Astrocyte (in vitro differentiated cells and primary cell): ENCODE data around the gene BMP6. TPM values are rescaled to one million over a fixed set of nuclear protein-coding genes. Genes with fewer than 3 reads are reported as not detected.

Source experiments
- DNase-seq: peaks from one replicate; pipeline ENCODE4 v3.0.0-alpha.2; 2010; ENCODE audit warnings: low read depth
- FAIRE-seq: peaks from 2 replicates; lab custom pipeline; 2011; peaks lifted over from hg19 to GRCh38; lab: Jason Lieb, UNC
- H2AFZ ChIP-seq: 2 replicates; pipeline ENCODE4 v1.6.0; 2012; ENCODE audit warnings: low read depth, low read length, inconsistent platforms
- H3K27ac ChIP-seq: 2 replicates; pipeline ENCODE4 v1.5.1; 2011; ENCODE audit warnings: low read depth, low read length, inconsistent platforms
- H3K27me3 ChIP-seq: 2 replicates; pipeline ENCODE4 v1.6.0; 2011; ENCODE audit warnings: low read length, inconsistent platforms; ENCODE audit not compliant: insufficient read depth
- H3K36me3 ChIP-seq: 2 replicates; pipeline ENCODE4 v1.5.1; 2011; ENCODE audit warnings: low read length, inconsistent platforms; ENCODE audit not compliant: insufficient read depth
- H3K4me1 ChIP-seq: 2 replicates; pipeline ENCODE4 v1.5.1; 2011; ENCODE audit warnings: low read length, inconsistent platforms; ENCODE audit not compliant: insufficient read depth
- H3K4me2 ChIP-seq: 2 replicates; pipeline ENCODE4 v1.6.0; 2012; ENCODE audit warnings: low read length, inconsistent platforms
- H3K4me3 ChIP-seq: 2 replicates; pipeline ENCODE4 v1.5.1; 2011; ENCODE audit warnings: low read depth, mild to moderate bottlenecking, low read length, inconsistent platforms; ENCODE audit not compliant: insufficient read depth
- H3K79me2 ChIP-seq: 2 replicates; pipeline ENCODE4 v1.6.0; 2012; ENCODE audit warnings: mild to moderate bottlenecking, low read length, inconsistent platforms; ENCODE audit not compliant: insufficient read depth
- H3K9ac ChIP-seq: 2 replicates; pipeline ENCODE4 v1.6.0; 2012; ENCODE audit warnings: mild to moderate bottlenecking, low read length, inconsistent platforms
- H3K9me3 ChIP-seq: 2 replicates; pipeline ENCODE4 v1.5.1; 2012; ENCODE audit warnings: low read depth, mild to moderate bottlenecking, low read length, inconsistent platforms; ENCODE audit not compliant: insufficient read depth
- H4K20me1 ChIP-seq: 2 replicates; pipeline ENCODE4 v1.6.0; 2012; ENCODE audit warnings: low read length, inconsistent platforms; ENCODE audit not compliant: insufficient read depth
- H3K27ac Mint-ChIP-seq: one replicate; pipeline ENCODE4 v1.8.0; 2021; ENCODE audit warnings: mild to moderate bottlenecking, mixed read lengths; ENCODE audit not compliant: unreplicated experiment
- H3K27me3 Mint-ChIP-seq: one replicate; pipeline ENCODE4 v1.8.0; 2021; ENCODE audit warnings: low read depth, mixed read lengths; ENCODE audit not compliant: unreplicated experiment
- H3K36me3 Mint-ChIP-seq: one replicate; pipeline ENCODE4 v1.8.0; 2021; ENCODE audit warnings: low read depth, mixed read lengths; ENCODE audit not compliant: unreplicated experiment
- H3K4me1 Mint-ChIP-seq: one replicate; pipeline ENCODE4 v1.8.0; 2021; ENCODE audit warnings: low read depth, mixed read lengths; ENCODE audit not compliant: unreplicated experiment
- H3K4me3 Mint-ChIP-seq: one replicate; pipeline ENCODE4 v1.8.0; 2021; ENCODE audit warnings: mild to moderate bottlenecking, moderate library complexity, mixed read lengths; ENCODE audit not compliant: unreplicated experiment
- H3K9me3 Mint-ChIP-seq: one replicate; pipeline ENCODE4 v1.8.0; 2021; ENCODE audit warnings: mild to moderate bottlenecking, mixed read lengths; ENCODE audit not compliant: unreplicated experiment
- EZH2 ChIP-seq: IDR thresholded peaks from 2 replicates; pipeline ENCODE4 v1.6.1; 2012; ENCODE audit warnings: mild to moderate bottlenecking, low read length, inconsistent platforms; ENCODE audit not compliant: insufficient read depth
- total RNA-seq: library from RNA; stranded (reverse); gene quantifications from 2 replicates; pipeline ENCODE4 v1.2.1, GENCODE V29; 2021
- TF ChIP-seq, protein P1 (sequence below): IDR thresholded peaks from 2 replicates; pipeline ENCODE4 v1.5.1; 2011; ENCODE audit warnings: low read depth, mild to moderate bottlenecking, inconsistent platforms, low read length, moderate library complexity; ENCODE audit not compliant: insufficient read depth

The BMP6 gene
- total RNA-seq, 1 donor from 2014 or later, result 2.8 TPM

DNA sequence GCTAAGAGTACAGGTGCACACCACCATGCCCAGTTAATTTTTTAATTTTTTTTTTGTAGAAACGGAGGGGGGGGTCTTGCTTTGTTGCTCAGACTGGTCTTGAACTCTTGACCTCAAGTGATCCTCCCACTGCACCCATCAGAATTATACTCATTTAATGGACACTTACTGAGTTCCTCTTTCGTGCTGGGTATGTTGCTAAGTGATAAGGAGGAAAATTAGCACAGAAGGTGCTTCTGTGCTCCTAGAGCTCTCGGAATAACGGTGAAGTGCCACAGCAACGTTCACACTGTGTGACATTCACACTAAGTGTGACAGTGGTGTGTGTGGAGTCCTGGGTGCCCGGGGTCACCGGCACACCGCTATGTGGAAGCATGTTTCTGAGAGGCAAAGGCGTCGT lies 32.1 kb upstream of the BMP6 start:
- Mint-ChIP-seq H3K27ac (no peak overlapping the region), H3K36me3 (peaks cover 2% of the 10 kb centered on the region), H3K4me3 (no peak overlapping the region), H3K27me3 (no peaks in the 10 kb centered on the region), H3K4me1 (peaks cover 26% of the 10 kb centered on the region), H3K9me3 (peaks cover 1% of the 10 kb centered on the region)
- no peaks in the 10 kb centered on the region for H3K79me2 ChIP-seq
- no peaks in the 10 kb centered on the region for H3K36me3 ChIP-seq
- no peak overlapping the region for H3K4me2 ChIP-seq
- DNase-seq (no peak), FAIRE-seq (no peak)
- no peak overlapping the region for H3K4me3 ChIP-seq
- TF ChIP-seq, protein P1, sequence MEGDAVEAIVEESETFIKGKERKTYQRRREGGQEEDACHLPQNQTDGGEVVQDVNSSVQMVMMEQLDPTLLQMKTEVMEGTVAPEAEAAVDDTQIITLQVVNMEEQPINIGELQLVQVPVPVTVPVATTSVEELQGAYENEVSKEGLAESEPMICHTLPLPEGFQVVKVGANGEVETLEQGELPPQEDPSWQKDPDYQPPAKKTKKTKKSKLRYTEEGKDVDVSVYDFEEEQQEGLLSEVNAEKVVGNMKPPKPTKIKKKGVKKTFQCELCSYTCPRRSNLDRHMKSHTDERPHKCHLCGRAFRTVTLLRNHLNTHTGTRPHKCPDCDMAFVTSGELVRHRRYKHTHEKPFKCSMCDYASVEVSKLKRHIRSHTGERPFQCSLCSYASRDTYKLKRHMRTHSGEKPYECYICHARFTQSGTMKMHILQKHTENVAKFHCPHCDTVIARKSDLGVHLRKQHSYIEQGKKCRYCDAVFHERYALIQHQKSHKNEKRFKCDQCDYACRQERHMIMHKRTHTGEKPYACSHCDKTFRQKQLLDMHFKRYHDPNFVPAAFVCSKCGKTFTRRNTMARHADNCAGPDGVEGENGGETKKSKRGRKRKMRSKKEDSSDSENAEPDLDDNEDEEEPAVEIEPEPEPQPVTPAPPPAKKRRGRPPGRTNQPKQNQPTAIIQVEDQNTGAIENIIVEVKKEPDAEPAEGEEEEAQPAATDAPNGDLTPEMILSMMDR, result no peak
- no peak for TF ChIP-seq EZH2
- H3K4me1 ChIP-seq, result peaks cover 19% of the 10 kb centered on the region
- no peaks in the 10 kb centered on the region for H3K27me3 ChIP-seq
- no peak overlapping the region for H3K9ac ChIP-seq
- H2AFZ ChIP-seq, result no peak overlapping the region
- H3K9me3 ChIP-seq, result no peaks in the 10 kb centered on the region
- H3K27ac ChIP-seq, result no peak overlapping the region
- H4K20me1 ChIP-seq, result no peaks in the 10 kb centered on the region

DNA sequence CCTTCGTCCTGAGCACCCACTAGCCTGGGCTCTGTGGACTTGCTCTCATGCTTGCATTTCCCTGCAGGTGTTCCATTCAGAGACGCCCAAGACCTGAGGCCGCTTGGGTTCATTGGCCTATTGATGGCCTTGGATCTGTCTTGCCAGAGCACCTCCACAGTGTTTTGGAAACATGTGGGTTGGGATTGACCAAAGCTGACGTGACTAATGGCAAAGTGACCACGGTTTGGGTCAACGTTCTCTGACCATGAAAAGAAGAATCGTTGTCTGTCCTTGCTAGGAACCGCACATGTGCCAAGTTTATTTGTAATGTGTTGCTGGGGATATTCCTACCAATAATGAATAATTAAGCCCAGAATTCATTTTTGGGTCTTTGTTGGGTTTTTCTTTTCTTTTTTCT lies 29.8 kb upstream of the BMP6 start:
- FAIRE-seq, result no peak
- H2AFZ ChIP-seq, result no peak overlapping the region
- H3K36me3 Mint-ChIP-seq, result peaks cover 2% of the 10 kb centered on the region
- peaks cover 23% of the 10 kb centered on the region for H3K4me1 Mint-ChIP-seq
- H3K4me2 ChIP-seq, result no peak overlapping the region
- no peak overlapping the region for H3K4me3 Mint-ChIP-seq
- peaks cover 19% of the 10 kb centered on the region for H3K4me1 ChIP-seq
- H3K27ac ChIP-seq, result no peak overlapping the region
- H3K4me3 ChIP-seq, result no peak overlapping the region
- peaks cover 4% of the 10 kb centered on the region for H3K9me3 Mint-ChIP-seq
- H4K20me1 ChIP-seq, result no peaks in the 10 kb centered on the region
- H3K36me3 ChIP-seq, result no peaks in the 10 kb centered on the region
- H3K9ac ChIP-seq, result no peak overlapping the region
- no peaks in the 10 kb centered on the region for H3K27me3 Mint-ChIP-seq
- no peaks in the 10 kb centered on the region for H3K79me2 ChIP-seq
- TF ChIP-seq, protein P1, result no peak
- no peak for TF ChIP-seq EZH2
- no peaks in the 10 kb centered on the region for H3K9me3 ChIP-seq
- no peak overlapping the region for H3K27ac Mint-ChIP-seq
- H3K27me3 ChIP-seq, result no peaks in the 10 kb centered on the region
- no peak for DNase-seq

DNA sequence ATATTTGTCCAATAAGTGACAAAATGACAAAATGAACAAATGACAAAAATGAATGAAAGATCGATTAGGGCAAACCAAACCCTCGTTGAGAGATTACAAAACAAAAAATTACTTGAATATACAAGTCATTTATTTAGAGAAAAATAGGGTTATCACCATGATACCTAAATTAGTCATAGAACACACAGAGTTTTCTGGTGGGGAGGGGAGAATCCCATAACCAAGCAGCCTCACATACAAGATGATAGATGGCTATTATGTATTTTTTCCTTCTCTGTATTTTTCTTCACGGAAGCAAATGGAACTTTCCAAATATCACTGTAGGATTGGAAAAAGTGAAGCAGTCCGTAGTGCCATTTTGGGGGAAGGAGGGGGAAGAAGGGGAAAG lies 28.5 kb upstream of the BMP6 start:
- no peak for TF ChIP-seq EZH2
- TF ChIP-seq, protein P1, result no peak
- Histone ChIP-seq H3K79me2 (no peaks in the 10 kb centered on the region), H3K27ac (peak overlapping the region; percentile 74), H3K4me2 (peak overlapping the region; percentile 74), H3K4me1 (peaks cover 10% of the 10 kb centered on the region), H4K20me1 (no peaks in the 10 kb centered on the region), H3K27me3 (no peaks in the 10 kb centered on the region), H3K36me3 (no peaks in the 10 kb centered on the region), H3K9me3 (no peaks in the 10 kb centered on the region), H2AFZ (peak overlapping the region; percentile 37), H3K4me3 (peak overlapping the region; percentile 35), H3K9ac (peak overlapping the region; percentile 55)
- Mint-ChIP-seq H3K36me3 (peaks cover 2% of the 10 kb centered on the region), H3K4me3 (peak overlapping the region; percentile 1), H3K4me1 (peaks cover 16% of the 10 kb centered on the region), H3K9me3 (peaks cover 4% of the 10 kb centered on the region), H3K27me3 (no peaks in the 10 kb centered on the region), H3K27ac (peak overlapping the region; percentile 12)
- DNase-seq (no peak), FAIRE-seq (no peak)
